A549 (cell line): ENCODE results near the gene GDF7.

Source experiments
- CBX8 ChIP-seq: fragments of 200-600 bp; sonication (generic); IDR thresholded peaks from 2 replicates; pipeline ENCODE4 v1.6.1; 2016
- EP300 ChIP-seq, 2 experiments: fragments of >200 bp; sonication (Bioruptor Twin); formaldehyde crosslinking; IDR thresholded peaks; 2 replicates in 1 of 2; 3 replicates in 1 of 2; pipeline ENCODE4 v1.6.1; 2016 to 2017
- NR3C1 ChIP-seq: fragments of >200 bp; sonication (Bioruptor Twin); formaldehyde crosslinking; IDR thresholded peaks from 3 replicates; pipeline ENCODE4 v1.6.1; 2017
- POLR2A ChIP-seq: IDR thresholded peaks from 2 replicates; pipeline ENCODE4 v1.6.1; 2012; ENCODE audit warnings: mild to moderate bottlenecking, low read length
- TF ChIP-seq, protein P1 (sequence below): fragments of >200 bp; sonication (Bioruptor Twin); formaldehyde crosslinking; IDR thresholded peaks from 3 replicates; pipeline ENCODE4 v1.5.1; 2016
- TF ChIP-seq, protein P2 (sequence below): fragments of >200 bp; sonication (Bioruptor Twin); formaldehyde crosslinking; IDR thresholded peaks from 2 replicates; pipeline ENCODE4 v1.6.1; 2016

DNA sequence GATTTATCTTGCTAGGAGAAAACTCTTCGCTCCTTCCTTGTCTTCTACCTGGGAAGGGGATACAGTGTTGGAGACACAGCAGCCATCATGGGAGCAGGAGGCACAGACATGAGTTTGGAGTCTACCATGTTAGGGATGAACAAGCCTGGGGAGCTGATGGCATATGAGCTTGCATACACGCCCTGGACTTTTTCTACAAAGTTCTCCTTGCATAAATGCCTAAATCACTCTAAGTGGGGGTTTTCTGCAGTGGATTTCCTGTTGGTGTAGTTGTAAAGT is 12.5 kb upstream of the GDF7 start:
- no peak for TF ChIP-seq NR3C1
- TF ChIP-seq, protein P1, sequence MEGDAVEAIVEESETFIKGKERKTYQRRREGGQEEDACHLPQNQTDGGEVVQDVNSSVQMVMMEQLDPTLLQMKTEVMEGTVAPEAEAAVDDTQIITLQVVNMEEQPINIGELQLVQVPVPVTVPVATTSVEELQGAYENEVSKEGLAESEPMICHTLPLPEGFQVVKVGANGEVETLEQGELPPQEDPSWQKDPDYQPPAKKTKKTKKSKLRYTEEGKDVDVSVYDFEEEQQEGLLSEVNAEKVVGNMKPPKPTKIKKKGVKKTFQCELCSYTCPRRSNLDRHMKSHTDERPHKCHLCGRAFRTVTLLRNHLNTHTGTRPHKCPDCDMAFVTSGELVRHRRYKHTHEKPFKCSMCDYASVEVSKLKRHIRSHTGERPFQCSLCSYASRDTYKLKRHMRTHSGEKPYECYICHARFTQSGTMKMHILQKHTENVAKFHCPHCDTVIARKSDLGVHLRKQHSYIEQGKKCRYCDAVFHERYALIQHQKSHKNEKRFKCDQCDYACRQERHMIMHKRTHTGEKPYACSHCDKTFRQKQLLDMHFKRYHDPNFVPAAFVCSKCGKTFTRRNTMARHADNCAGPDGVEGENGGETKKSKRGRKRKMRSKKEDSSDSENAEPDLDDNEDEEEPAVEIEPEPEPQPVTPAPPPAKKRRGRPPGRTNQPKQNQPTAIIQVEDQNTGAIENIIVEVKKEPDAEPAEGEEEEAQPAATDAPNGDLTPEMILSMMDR: no peak
- no peak for TF ChIP-seq CBX8
- TF ChIP-seq, protein P2, sequence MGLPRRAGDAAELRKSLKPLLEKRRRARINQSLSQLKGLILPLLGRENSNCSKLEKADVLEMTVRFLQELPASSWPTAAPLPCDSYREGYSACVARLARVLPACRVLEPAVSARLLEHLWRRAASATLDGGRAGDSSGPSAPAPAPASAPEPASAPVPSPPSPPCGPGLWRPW: no peak
- TF ChIP-seq POLR2A: no peak
- TF ChIP-seq EP300 (IDR thresholded peaks at IDR 0.05): no peak
